ENCODE measurements around the gene SERPINB1. TPM values are rescaled to one million over a fixed set of nuclear protein-coding genes. Genes with fewer than 3 reads are reported as not detected.
A peak's percentile ranks its signal among the peaks of the same experiment; 100 is the strongest.

Gene SERPINB1
- total RNA-seq, 2 experiments from 2014 or later, result 58.3 to 58.4 TPM

GRCh38 chr6:2850538-2851113 is 9.0 kb upstream of the SERPINB1 start:
- DNase-seq (no peak), ATAC-seq (ENCODE audit: poor library complexity) (no peak)
- POLR2A ChIA-PET, result interaction anchor here (1.1 to 3.3 kb wide), 8 partner anchors 8 to 139 kb away, joined by 3 to 37 read pairs (median 6); partner anchors contain the start of genes SERPINB1 and SERPINB9
- no peaks in the 10 kb centered on the region for H3K36me3 Mint-ChIP-seq (ENCODE audit: low read depth)
- CTCF ChIA-PET, result interaction anchor here (0.6 kb wide), 2 partner anchors 30 to 52 kb away, joined by 3 read pairs; no protein-coding TSS in a partner anchor
- H3K27ac Mint-ChIP-seq, result peak overlapping the region; percentile 55
- H3K27me3 Mint-ChIP-seq, result no peaks in the 10 kb centered on the region
- intact Hi-C loops (cut with DNase I, micrococcal nuclease), result no loop called here
- Histone ChIP-seq H3K27ac (ENCODE audit: low read depth in 1 of 2, low read length in 2 of 2) (no peak overlapping the region), H3K4me1 (ENCODE audit: insufficient read depth, low read length) (peaks cover 58% of the 10 kb centered on the region), H3K27me3 (ENCODE audit: control insufficient read depth in 1 of 2, insufficient read depth in 2 of 2, low read length in 2 of 2) (no peaks in the 10 kb centered on the region), H3K4me3 (ENCODE audit: low read length) (no peak overlapping the region), H3K36me3 (ENCODE audit: insufficient read depth, low read length) (no peaks in the 10 kb centered on the region), H3K9me3 (ENCODE audit: control insufficient read depth in 1 of 2, insufficient read depth in 1 of 2, low read length in 2 of 2) (peaks cover 0 to 7% of the 10 kb centered on the region in 2 experiments)
- H3K4me3 Mint-ChIP-seq, result no peak overlapping the region
- no peak for TF ChIP-seq CTCF (IDR thresholded peaks at IDR 0.05)
- H3K9me3 Mint-ChIP-seq, result peaks cover 3% of the 10 kb centered on the region
- peaks cover 63% of the 10 kb centered on the region for H3K4me1 Mint-ChIP-seq (ENCODE audit: low read depth)

DNA sequence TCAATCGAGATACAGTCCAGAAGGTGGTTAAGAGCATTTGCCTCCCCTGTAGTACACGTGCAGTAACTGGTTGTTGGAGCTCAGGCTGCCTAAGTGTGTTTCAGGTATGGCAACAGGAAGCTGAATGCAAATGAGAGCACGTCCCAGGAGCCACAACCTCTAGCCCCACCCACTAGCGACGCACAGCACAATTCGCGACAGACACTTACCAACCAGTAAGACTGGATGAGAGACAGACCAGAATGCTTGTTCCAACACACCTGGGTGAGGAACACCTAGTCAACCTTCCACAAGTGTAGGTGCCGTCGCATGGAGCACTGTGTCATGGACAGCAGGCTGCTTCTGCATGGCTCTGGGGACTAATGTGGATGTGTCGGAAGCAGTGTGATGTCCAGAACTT is 7.2 kb upstream of the SERPINB1 start:
- intact Hi-C loops (cut with DNase I, micrococcal nuclease), result loop anchor here in 1 of 2 experiments (5.0 kb wide), 1 partner anchor 43 kb away; no protein-coding TSS in a partner anchor
- no peaks in the 10 kb centered on the region for H3K27me3 ChIP-seq (ENCODE audit: control insufficient read depth in 1 of 2, insufficient read depth in 2 of 2, low read length in 2 of 2)
- H3K4me1 ChIP-seq (ENCODE audit: insufficient read depth, low read length), result peaks cover 41% of the 10 kb centered on the region
- Mint-ChIP-seq H3K9me3 (peaks cover 3% of the 10 kb centered on the region), H3K4me3 (peak overlapping the region; percentile 72), H3K4me1 (ENCODE audit: low read depth) (peaks cover 49% of the 10 kb centered on the region), H3K27me3 (no peaks in the 10 kb centered on the region), H3K27ac (peak overlapping the region; percentile 90), H3K36me3 (ENCODE audit: low read depth) (no peaks in the 10 kb centered on the region)
- peak overlapping the region in 1 of 2 donors; percentile 27 for H3K27ac ChIP-seq (ENCODE audit: low read depth in 1 of 2, low read length in 2 of 2)
- ChIA-PET CTCF (interaction anchor here (0.5 to 1.3 kb wide), 5 partner anchors 19 to 97 kb away, joined by 3 read pairs; no protein-coding TSS in a partner anchor), POLR2A (interaction anchor here (0.6 to 3.3 kb wide), 17 partner anchors 9 to 1172 kb away, joined by 3 to 37 read pairs (median 3); partner anchors contain the start of gene SERPINB9)
- no peak overlapping the region for H3K4me3 ChIP-seq (ENCODE audit: low read length)
- peaks cover 0 to 7% of the 10 kb centered on the region in 2 experiments for H3K9me3 ChIP-seq (ENCODE audit: control insufficient read depth in 1 of 2, insufficient read depth in 1 of 2, low read length in 2 of 2)
- ATAC-seq (ENCODE audit: poor library complexity) (peak; percentile 96), DNase-seq (peak; percentile 48 to 92 (median 72))
- H3K36me3 ChIP-seq (ENCODE audit: insufficient read depth, low read length), result no peaks in the 10 kb centered on the region
- no peak for TF ChIP-seq CTCF (IDR thresholded peaks at IDR 0.05)

- Mint-ChIP-seq H3K4me3 (peak overlapping the region; percentile 4), H3K4me1 (ENCODE audit: low read depth) (peaks cover 56% of the 10 kb centered on the region), H3K27me3 (no peaks in the 10 kb centered on the region), H3K27ac (peak overlapping the region; percentile 61), H3K9me3 (peaks cover 3% of the 10 kb centered on the region), H3K36me3 (ENCODE audit: low read depth) (peaks cover 5% of the 10 kb centered on the region)
- Histone ChIP-seq H3K4me3 (ENCODE audit: low read length) (no peak overlapping the region), H3K27me3 (ENCODE audit: control insufficient read depth in 1 of 2, insufficient read depth in 2 of 2, low read length in 2 of 2) (no peaks in the 10 kb centered on the region), H3K27ac (ENCODE audit: low read depth in 1 of 2, low read length in 2 of 2) (no peak overlapping the region), H3K36me3 (ENCODE audit: insufficient read depth, low read length) (no peaks in the 10 kb centered on the region), H3K4me1 (ENCODE audit: insufficient read depth, low read length) (peaks cover 51% of the 10 kb centered on the region), H3K9me3 (ENCODE audit: control insufficient read depth in 1 of 2, insufficient read depth in 1 of 2, low read length in 2 of 2) (peaks cover 0 to 7% of the 10 kb centered on the region in 2 experiments)
- intact Hi-C loops (cut with DNase I, micrococcal nuclease), result loop anchor here (1.0 to 5.0 kb wide), 6 partner anchors 46 to 215 kb away; no protein-coding TSS in a partner anchor
- TF ChIP-seq CTCF (IDR thresholded peaks at IDR 0.05), result no peak
- ATAC-seq (ENCODE audit: poor library complexity) (no peak), DNase-seq (no peak)
- ChIA-PET CTCF (interaction anchor here (0.9 to 3.4 kb wide), 17 partner anchors 12 to 887 kb away, joined by 3 to 54 read pairs (median 7); partner anchors contain the start of gene SERPINB9), POLR2A (interaction anchor here (0.9 to 2.7 kb wide), 23 partner anchors 10 to 208 kb away, joined by 3 to 33 read pairs (median 9); partner anchors contain the start of gene SERPINB9)
Observed at GRCh38 chr6:2845880-2846208, 4.2 kb upstream of the SERPINB1 start.
